Measurements from ENCODE around the gene COL16A1. TPM values are rescaled to one million over a fixed set of nuclear protein-coding genes. Genes with fewer than 3 reads are reported as not detected.

Gene COL16A1
- total and polyA plus RNA-seq, 3 experiments from 2014 or later, result 0.85 TPM; not detected in 2

GRCh38 chr1:31675161-31675560, 28.7 kb downstream of the COL16A1 start:
- H3K9me3 ChIP-seq (ENCODE audit: low read length), result no peaks in the 10 kb centered on the region
- Mint-ChIP-seq H3K4me3 (no peak overlapping the region), H3K36me3 (no peaks in the 10 kb centered on the region), H3K27ac (no peak overlapping the region), H3K27me3 (peaks cover 8 to 17% of the 10 kb centered on the region in 2 donors), H3K4me1 (peaks cover 2 to 6% (median 2%) of the 10 kb centered on the region in 3 donors), H3K9me3 (no peaks in the 10 kb centered on the region)
- H3K27me3 ChIP-seq (ENCODE audit: insufficient read depth, low read length, poor library complexity, severe bottlenecking), result no peaks in the 10 kb centered on the region
- no peak overlapping the region for H3K27ac ChIP-seq (ENCODE audit: low read depth, low read length)
- ChIA-PET CTCF (interaction anchor here (0.8 kb wide), 2 partner anchors 9 to 71 kb away, joined by 3 read pairs; no protein-coding TSS in a partner anchor), POLR2A (no interaction called here)
- no peak overlapping the region for H3K4me3 ChIP-seq (ENCODE audit: low read length)
- no peaks in the 10 kb centered on the region for H3K4me1 ChIP-seq (ENCODE audit: insufficient read depth, low read length)
- no peaks in the 10 kb centered on the region for H3K36me3 ChIP-seq (ENCODE audit: insufficient read depth, low read length)
- no peak for DNase-seq

- peaks cover 5% of the 10 kb centered on the region for H3K27me3 ChIP-seq (ENCODE audit: insufficient read depth, low read length, poor library complexity, severe bottlenecking)
- CTCF ChIA-PET, result interaction anchor here (0.8 kb wide), 2 partner anchors 8 to 71 kb away, joined by 3 read pairs; no protein-coding TSS in a partner anchor
- Mint-ChIP-seq H3K9me3 (no peaks in the 10 kb centered on the region), H3K27me3 (peaks cover 14 to 20% of the 10 kb centered on the region in 2 donors), H3K4me1 (peaks cover 5 to 11% (median 5%) of the 10 kb centered on the region in 3 donors), H3K36me3 (no peaks in the 10 kb centered on the region), H3K4me3 (no peak overlapping the region), H3K27ac (no peak overlapping the region)
- H3K4me1 ChIP-seq (ENCODE audit: insufficient read depth, low read length), result peaks cover 3% of the 10 kb centered on the region
- H3K27ac ChIP-seq (ENCODE audit: low read depth, low read length), result no peak overlapping the region
- no peaks in the 10 kb centered on the region for H3K36me3 ChIP-seq (ENCODE audit: insufficient read depth, low read length)
- H3K9me3 ChIP-seq (ENCODE audit: low read length), result no peaks in the 10 kb centered on the region
- no peak overlapping the region for H3K4me3 ChIP-seq (ENCODE audit: low read length)
- POLR2A ChIA-PET, result no interaction called here
- no peak for DNase-seq
Observed at GRCh38 chr1:31674626-31675025, 29.2 kb downstream of the COL16A1 start.

DNA sequence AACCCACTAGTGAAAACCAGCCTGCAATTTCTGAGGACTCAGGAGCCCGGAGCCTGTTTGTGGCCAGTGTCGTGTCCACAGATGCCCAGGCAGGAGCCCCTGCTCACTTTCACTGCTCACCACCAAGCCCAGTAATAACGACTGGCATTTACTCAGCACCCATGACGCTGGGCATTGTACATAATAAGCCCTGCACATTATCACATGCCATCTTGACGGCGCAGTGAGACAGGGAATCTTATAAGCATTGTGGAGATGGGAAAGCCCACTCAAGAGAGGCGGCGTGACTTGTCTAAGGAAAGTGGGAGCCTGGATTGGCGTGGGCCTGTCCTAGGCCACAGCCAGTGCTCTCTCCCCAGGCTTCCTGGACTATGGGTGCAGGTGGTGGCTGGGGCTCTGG, 30.4 kb downstream of the COL16A1 start:
- Mint-ChIP-seq H3K4me1 (peaks cover 5 to 13% (median 5%) of the 10 kb centered on the region in 3 donors), H3K36me3 (no peaks in the 10 kb centered on the region), H3K9me3 (no peaks in the 10 kb centered on the region), H3K27me3 (peaks cover 18 to 27% of the 10 kb centered on the region in 2 donors), H3K4me3 (no peak overlapping the region), H3K27ac (no peak overlapping the region)
- Histone ChIP-seq H3K27me3 (ENCODE audit: insufficient read depth, low read length, poor library complexity, severe bottlenecking) (peaks cover 6% of the 10 kb centered on the region), H3K36me3 (ENCODE audit: insufficient read depth, low read length) (no peaks in the 10 kb centered on the region), H3K4me1 (ENCODE audit: insufficient read depth, low read length) (peaks cover 3% of the 10 kb centered on the region), H3K27ac (ENCODE audit: low read depth, low read length) (no peak overlapping the region), H3K4me3 (ENCODE audit: low read length) (no peak overlapping the region), H3K9me3 (ENCODE audit: low read length) (no peaks in the 10 kb centered on the region)
- POLR2A ChIA-PET, result no interaction called here
- CTCF ChIA-PET, result no interaction called here
- no peak for DNase-seq

- peaks cover 5 to 13% (median 5%) of the 10 kb centered on the region in 3 donors for H3K4me1 Mint-ChIP-seq
- DNase-seq, result no peak
- ChIA-PET POLR2A (no interaction called here), CTCF (no interaction called here)
- peaks cover 6% of the 10 kb centered on the region for H3K27me3 ChIP-seq (ENCODE audit: insufficient read depth, low read length, poor library complexity, severe bottlenecking)
- H3K36me3 Mint-ChIP-seq, result no peaks in the 10 kb centered on the region
- no peak overlapping the region for H3K4me3 ChIP-seq (ENCODE audit: low read length)
- no peak overlapping the region for H3K4me3 Mint-ChIP-seq
- H3K27ac ChIP-seq (ENCODE audit: low read depth, low read length), result no peak overlapping the region
- H3K36me3 ChIP-seq (ENCODE audit: insufficient read depth, low read length), result no peaks in the 10 kb centered on the region
- peaks cover 3% of the 10 kb centered on the region for H3K4me1 ChIP-seq (ENCODE audit: insufficient read depth, low read length)
- no peaks in the 10 kb centered on the region for H3K9me3 Mint-ChIP-seq
- no peaks in the 10 kb centered on the region for H3K9me3 ChIP-seq (ENCODE audit: low read length)
- H3K27me3 Mint-ChIP-seq, result peaks cover 17 to 27% of the 10 kb centered on the region in 2 donors
- no peak overlapping the region for H3K27ac Mint-ChIP-seq
Observed at GRCh38 chr1:31672986-31673385, 30.8 kb downstream of the COL16A1 start.

DNA sequence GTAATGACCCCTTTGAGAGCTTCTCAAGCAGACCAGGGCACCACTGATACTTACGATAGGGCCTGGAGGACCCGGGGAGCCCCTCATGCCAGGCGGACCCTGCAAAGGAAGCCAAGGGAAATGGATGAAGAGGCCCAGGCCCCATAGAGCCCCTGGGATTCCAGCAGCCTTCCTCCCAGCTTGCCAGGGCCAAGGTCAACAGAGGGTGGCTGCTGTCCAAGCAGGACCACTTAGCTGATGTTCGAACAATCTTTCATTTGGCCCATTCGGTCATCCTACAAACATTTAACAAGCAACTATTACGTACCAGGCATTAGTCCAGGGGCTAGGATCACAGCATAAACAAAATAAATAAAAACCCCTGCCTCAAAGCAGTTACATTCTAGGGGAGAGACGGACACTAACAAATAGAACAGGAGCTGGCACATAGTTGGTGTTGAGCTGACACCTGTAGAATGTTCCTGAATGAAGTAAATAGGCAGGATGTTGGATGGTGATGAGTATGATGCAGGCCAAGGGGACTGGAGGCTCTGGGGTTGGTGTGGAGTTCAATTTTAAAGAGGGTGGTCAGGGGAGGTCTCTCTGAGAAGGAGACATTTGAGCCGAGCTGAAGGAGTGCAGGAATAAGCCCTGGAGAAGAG, 32.1 kb downstream of the COL16A1 start:
- H3K27me3 Mint-ChIP-seq, result peaks cover 13 to 20% of the 10 kb centered on the region in 2 donors
- ChIA-PET CTCF (interaction anchor here (1.1 to 1.2 kb wide), 2 partner anchors 31 to 34 kb away, joined by 3 to 4 read pairs; no protein-coding TSS in a partner anchor), POLR2A (no interaction called here)
- Histone ChIP-seq H3K36me3 (ENCODE audit: insufficient read depth, low read length) (no peaks in the 10 kb centered on the region), H3K4me3 (ENCODE audit: low read length) (no peak overlapping the region), H3K27ac (ENCODE audit: low read depth, low read length) (no peak overlapping the region), H3K4me1 (ENCODE audit: insufficient read depth, low read length) (peaks cover 3% of the 10 kb centered on the region), H3K27me3 (ENCODE audit: insufficient read depth, low read length, poor library complexity, severe bottlenecking) (peaks cover 6% of the 10 kb centered on the region), H3K9me3 (ENCODE audit: low read length) (no peaks in the 10 kb centered on the region)
- no peak for DNase-seq
- H3K4me3 Mint-ChIP-seq, result no peak overlapping the region
- peaks cover 5 to 13% (median 5%) of the 10 kb centered on the region in 3 donors for H3K4me1 Mint-ChIP-seq
- H3K36me3 Mint-ChIP-seq, result no peaks in the 10 kb centered on the region
- no peaks in the 10 kb centered on the region for H3K9me3 Mint-ChIP-seq
- H3K27ac Mint-ChIP-seq, result peak overlapping the region in 1 of 8 donors; percentile 55

DNA sequence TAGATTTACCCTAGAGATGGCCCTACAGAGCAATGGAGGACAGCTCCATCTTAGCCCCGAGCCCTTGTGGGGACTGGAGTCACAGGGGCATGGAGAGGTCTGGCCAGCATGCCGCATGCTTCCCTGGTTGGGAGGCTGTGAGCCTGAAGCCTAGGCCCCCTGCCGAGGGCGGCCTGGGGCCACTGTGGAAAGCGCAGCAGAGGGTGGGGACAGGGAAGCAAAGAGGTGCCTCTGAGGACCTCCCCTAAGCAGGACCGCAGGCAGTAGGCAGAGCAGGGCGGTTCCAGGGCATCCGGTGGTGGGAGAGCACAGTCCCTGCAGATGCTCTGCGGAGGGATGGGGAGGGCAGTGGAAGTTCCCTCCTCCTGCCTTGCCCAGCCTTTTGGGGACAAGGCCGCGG, 32.7 kb downstream of the COL16A1 start:
- Mint-ChIP-seq H3K9me3 (no peaks in the 10 kb centered on the region), H3K4me1 (peaks cover 5 to 13% (median 5%) of the 10 kb centered on the region in 3 donors), H3K27me3 (peaks cover 13 to 20% of the 10 kb centered on the region in 2 donors), H3K36me3 (no peaks in the 10 kb centered on the region), H3K27ac (no peak overlapping the region), H3K4me3 (peak overlapping the region in 2 of 7 donors; percentile 16 to 42)
- DNase-seq, result no peak
- no peaks in the 10 kb centered on the region for H3K9me3 ChIP-seq (ENCODE audit: low read length)
- H3K27me3 ChIP-seq (ENCODE audit: insufficient read depth, low read length, poor library complexity, severe bottlenecking), result peaks cover 6% of the 10 kb centered on the region
- POLR2A ChIA-PET, result no interaction called here
- H3K4me3 ChIP-seq (ENCODE audit: low read length), result no peak overlapping the region
- H3K27ac ChIP-seq (ENCODE audit: low read depth, low read length), result no peak overlapping the region
- CTCF ChIA-PET, result interaction anchor here (1.1 to 1.5 kb wide), 3 partner anchors 31 to 118 kb away, joined by 3 to 9 read pairs (median 4); no protein-coding TSS in a partner anchor
- H3K4me1 ChIP-seq (ENCODE audit: insufficient read depth, low read length), result peaks cover 3% of the 10 kb centered on the region
- no peaks in the 10 kb centered on the region for H3K36me3 ChIP-seq (ENCODE audit: insufficient read depth, low read length)

DNA sequence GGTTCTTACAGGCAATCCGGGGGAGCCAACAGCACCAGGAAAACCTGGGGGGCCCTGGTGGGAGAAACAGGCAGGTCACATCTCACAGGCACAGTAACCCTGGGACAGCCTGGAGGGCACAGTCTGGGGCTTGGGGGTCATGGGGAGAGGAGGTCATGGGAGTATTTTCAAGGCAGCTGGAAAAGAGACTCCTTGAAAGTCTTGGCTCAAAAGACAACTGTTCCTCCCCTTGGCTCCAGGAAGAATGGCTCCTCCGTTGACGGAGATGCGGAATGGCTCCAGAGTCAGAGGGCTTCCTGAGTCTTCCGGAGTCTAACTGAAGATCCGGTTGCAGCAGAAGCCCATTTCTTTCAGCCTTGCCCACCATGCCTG, 33.2 kb downstream of the COL16A1 start:
- no peak for DNase-seq
- Mint-ChIP-seq H3K36me3 (no peaks in the 10 kb centered on the region), H3K27ac (peak overlapping the region in 1 of 8 donors; percentile 81), H3K27me3 (peaks cover 13 to 20% of the 10 kb centered on the region in 2 donors), H3K4me3 (peak overlapping the region in 5 of 7 donors; percentile 60 to 83 (median 64)), H3K9me3 (no peaks in the 10 kb centered on the region), H3K4me1 (peaks cover 5 to 13% (median 5%) of the 10 kb centered on the region in 3 donors)
- ChIA-PET CTCF (interaction anchor here (0.9 to 1.5 kb wide), 2 partner anchors 45 to 119 kb away, joined by 3 to 9 read pairs; no protein-coding TSS in a partner anchor), POLR2A (no interaction called here)
- Histone ChIP-seq H3K27ac (ENCODE audit: low read depth, low read length) (no peak overlapping the region), H3K36me3 (ENCODE audit: insufficient read depth, low read length) (no peaks in the 10 kb centered on the region), H3K4me3 (ENCODE audit: low read length) (peak overlapping the region; percentile 6), H3K9me3 (ENCODE audit: low read length) (no peaks in the 10 kb centered on the region), H3K4me1 (ENCODE audit: insufficient read depth, low read length) (peaks cover 3% of the 10 kb centered on the region), H3K27me3 (ENCODE audit: insufficient read depth, low read length, poor library complexity, severe bottlenecking) (peaks cover 6% of the 10 kb centered on the region)

DNA sequence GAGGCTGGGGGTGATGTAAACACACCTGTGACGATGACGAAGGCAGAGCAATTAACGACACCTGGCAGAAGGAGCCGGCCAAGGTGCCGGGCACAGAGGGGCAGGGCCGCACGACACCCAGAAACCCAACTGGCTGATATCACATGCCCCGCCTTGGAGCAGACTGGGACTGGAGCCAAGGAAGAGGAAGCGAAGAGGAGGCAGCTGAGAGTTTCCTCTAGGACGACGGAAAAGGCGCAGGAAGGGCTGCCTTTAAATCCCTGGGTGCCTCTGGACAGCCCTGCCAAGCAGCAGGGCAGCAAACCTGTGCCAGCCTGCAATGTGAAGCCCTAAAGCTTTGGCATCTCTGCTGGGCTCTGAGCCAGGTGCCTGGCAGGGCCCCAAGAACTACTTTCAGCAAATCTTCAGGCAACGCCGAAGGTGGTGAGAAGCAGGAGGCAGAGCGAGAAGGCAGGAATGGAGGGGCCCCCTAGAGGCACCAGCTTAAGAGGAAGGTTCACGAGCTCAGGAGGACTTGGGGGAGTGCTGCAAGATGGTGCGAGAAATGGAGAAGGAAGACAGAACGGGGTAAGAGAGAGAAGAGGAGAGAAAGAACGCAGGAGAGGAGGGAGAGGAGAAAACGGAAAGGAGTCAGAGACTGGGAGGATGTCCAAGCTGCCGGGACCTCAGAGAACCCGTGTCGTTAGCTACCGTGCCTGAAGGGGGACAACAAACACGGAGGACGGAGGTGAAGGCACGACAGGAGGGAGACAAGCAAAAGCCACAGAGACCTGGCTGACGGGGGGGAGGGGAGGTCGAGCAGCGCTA, 33.8 kb downstream of the COL16A1 start:
- peaks cover 6% of the 10 kb centered on the region for H3K27me3 ChIP-seq (ENCODE audit: insufficient read depth, low read length, poor library complexity, severe bottlenecking)
- no peaks in the 10 kb centered on the region for H3K9me3 Mint-ChIP-seq
- H3K4me3 Mint-ChIP-seq, result peak overlapping the region in 6 of 7 donors; percentile 60 to 83 (median 71)

More for the DNA sequence above, 33.8 kb downstream of the COL16A1 start:
- no peaks in the 10 kb centered on the region for H3K9me3 ChIP-seq (ENCODE audit: low read length)
- ChIA-PET POLR2A (no interaction called here), CTCF (interaction anchor here (0.9 to 1.5 kb wide), 2 partner anchors 46 to 119 kb away, joined by 3 to 9 read pairs; no protein-coding TSS in a partner anchor)
- H3K4me1 ChIP-seq (ENCODE audit: insufficient read depth, low read length), result peaks cover 3% of the 10 kb centered on the region
- H3K36me3 Mint-ChIP-seq, result no peaks in the 10 kb centered on the region
- H3K27ac ChIP-seq (ENCODE audit: low read depth, low read length), result no peak overlapping the region
- DNase-seq, result peak in 3 of 5 donors; percentile 19 to 52 (median 50)
- peaks cover 11 to 20% of the 10 kb centered on the region in 2 donors for H3K27me3 Mint-ChIP-seq
- peaks cover 5 to 13% (median 5%) of the 10 kb centered on the region in 3 donors for H3K4me1 Mint-ChIP-seq
- peak overlapping the region; percentile 6 for H3K4me3 ChIP-seq (ENCODE audit: low read length)
- peak overlapping the region in 4 of 8 donors; percentile 4 to 81 (median 28) for H3K27ac Mint-ChIP-seq
- no peaks in the 10 kb centered on the region for H3K36me3 ChIP-seq (ENCODE audit: insufficient read depth, low read length)

All from CD8-positive, alpha-beta memory T cell (primary cell).